ES-I3 (cell line): ENCODE measurements around the gene SDHB.

Experiments
- H3K36me3 ChIP-seq: 2 replicates; pipeline ENCODE4 v1.6.1; 2013; ENCODE audit warnings: mild to moderate bottlenecking, low read length, control low read depth, moderate library complexity; ENCODE audit not compliant: insufficient read depth
- H3K4me1 ChIP-seq: 2 replicates; pipeline ENCODE4 v1.6.1; 2013; ENCODE audit warnings: mild to moderate bottlenecking, control low read depth, low read length; ENCODE audit not compliant: insufficient read depth
- H3K9ac ChIP-seq: 2 replicates; pipeline ENCODE4 v1.6.1; 2013; ENCODE audit warnings: low read depth, mild to moderate bottlenecking, low read length, moderate library complexity
- H3K9me3 ChIP-seq: 2 replicates; pipeline ENCODE4 v1.6.1; 2013; ENCODE audit warnings: mild to moderate bottlenecking, low read length, moderate library complexity; ENCODE audit not compliant: control insufficient read depth, insufficient read depth

SDHB gene

GRCh38 chr1:16986560-16986959, 67.3 kb downstream of the SDHB start:
- H3K4me1 ChIP-seq, result peaks cover 7% of the 10 kb centered on the region; the same call in 1 of the 2 replicates
- no peaks in the 10 kb centered on the region; the same call in 1 of the 2 replicates for H3K36me3 ChIP-seq
- H3K9me3 ChIP-seq, result no peaks in the 10 kb centered on the region
- no peak overlapping the region for H3K9ac ChIP-seq

- Histone ChIP-seq H3K4me1 (peaks cover 7% of the 10 kb centered on the region; the same call in 1 of the 2 replicates), H3K9me3 (no peaks in the 10 kb centered on the region), H3K36me3 (no peaks in the 10 kb centered on the region; the same call in 1 of the 2 replicates), H3K9ac (no peak overlapping the region)
Measured at GRCh38 chr1:16986113-16986512, 67.7 kb downstream of the SDHB start.

DNA sequence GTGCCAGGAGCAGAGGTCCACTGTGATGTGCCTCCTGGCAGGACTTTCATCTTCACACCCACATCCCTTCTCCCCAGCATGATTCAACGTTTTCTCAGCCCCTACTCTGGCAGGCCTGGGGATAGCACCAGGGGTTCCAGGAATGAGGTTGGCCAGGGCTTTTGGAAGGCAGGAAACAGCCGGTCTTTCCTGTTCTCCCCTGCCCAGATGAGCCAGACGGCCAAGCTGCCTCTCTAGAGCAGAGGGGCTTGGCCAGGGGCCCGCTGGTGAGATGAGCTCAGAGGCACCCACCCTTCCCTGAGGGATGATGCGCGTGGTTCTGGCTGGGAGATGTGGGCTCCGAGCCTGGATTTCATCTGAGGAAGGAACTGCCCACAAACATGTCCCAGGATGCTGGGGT, 69.1 kb downstream of the SDHB start:
- H3K9ac ChIP-seq, result no peak overlapping the region
- no peaks in the 10 kb centered on the region for H3K9me3 ChIP-seq
- H3K4me1 ChIP-seq, result peaks cover 7% of the 10 kb centered on the region; the same call in 1 of the 2 replicates
- H3K36me3 ChIP-seq, result no peaks in the 10 kb centered on the region; the same call in 1 of the 2 replicates

DNA sequence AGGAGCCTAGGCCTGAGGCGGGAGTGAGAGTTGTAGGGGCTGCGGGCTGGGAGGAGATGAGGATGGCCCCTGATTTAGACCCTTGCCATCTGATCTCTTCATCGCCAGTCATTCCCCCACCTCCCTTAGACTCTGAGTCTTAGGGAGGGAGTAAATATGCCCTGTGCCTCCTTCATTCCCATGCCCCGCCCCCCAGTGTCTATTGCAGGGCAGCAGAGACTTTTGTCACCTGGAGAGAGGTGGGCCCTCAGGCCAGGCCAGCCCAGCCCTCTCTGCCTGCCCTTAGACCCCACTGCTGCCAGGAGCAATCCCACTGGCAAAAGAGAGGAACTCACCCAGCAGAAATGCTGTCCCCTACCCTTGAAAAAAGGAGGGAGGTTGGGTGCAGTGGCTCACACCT, 70.2 kb downstream of the SDHB start:
- Histone ChIP-seq H3K9me3 (no peaks in the 10 kb centered on the region), H3K4me1 (peaks cover 14% of the 10 kb centered on the region; the same call in 1 of the 2 replicates), H3K9ac (no peak overlapping the region), H3K36me3 (no peaks in the 10 kb centered on the region)

GRCh38 chr1:16982902-16983301, 70.9 kb downstream of the SDHB start:
- H3K4me1 ChIP-seq, result peaks cover 19% of the 10 kb centered on the region; the same call in 1 of the 2 replicates
- H3K9ac ChIP-seq, result no peak overlapping the region

DNA sequence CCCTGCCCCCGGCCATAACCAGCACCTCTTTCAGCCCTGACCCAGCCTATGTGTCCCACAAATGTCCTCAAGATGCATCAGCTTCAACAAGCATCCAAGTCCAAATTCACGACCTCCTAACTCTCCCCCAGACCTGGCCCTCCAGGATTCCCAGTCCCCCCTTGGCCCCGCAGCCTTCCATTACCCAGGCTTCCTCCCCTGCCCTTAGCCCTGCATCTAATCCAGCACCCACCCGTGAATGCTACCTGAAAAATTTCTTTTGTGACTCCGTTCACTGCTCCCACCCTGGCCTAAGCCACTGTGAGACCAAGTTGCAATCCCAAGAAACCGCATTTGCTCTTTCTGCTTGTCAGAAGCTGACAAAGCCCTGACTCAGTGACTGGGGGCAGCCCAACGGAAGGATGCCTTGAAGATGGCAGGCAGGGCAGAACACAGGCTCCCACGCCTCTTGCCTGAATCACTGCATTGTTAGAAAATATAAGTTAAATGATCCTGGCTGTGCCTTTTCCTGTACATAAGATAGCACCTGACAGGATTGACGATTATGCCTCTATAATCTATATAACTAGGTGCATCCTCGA, 72.5 kb downstream of the SDHB start:
- H3K9ac ChIP-seq, result no peak overlapping the region
- peaks cover 19% of the 10 kb centered on the region; the same call in 1 of the 2 replicates for H3K4me1 ChIP-seq
- H3K9me3 ChIP-seq, result no peaks in the 10 kb centered on the region
- H3K36me3 ChIP-seq, result no peaks in the 10 kb centered on the region

More at GRCh38 chr1:16982902-16983301, 70.9 kb downstream of the SDHB start:
- Histone ChIP-seq H3K9me3 (no peaks in the 10 kb centered on the region), H3K36me3 (no peaks in the 10 kb centered on the region)

- peaks cover 19% of the 10 kb centered on the region; the same call in 1 of the 2 replicates for H3K4me1 ChIP-seq
- peak within 1 kb of the TSS; percentile 66 for H3K9ac ChIP-seq
- no peaks in the 10 kb centered on the region for H3K9me3 ChIP-seq
- no peaks in the 10 kb centered on the region for H3K36me3 ChIP-seq
Measured at GRCh38 chr1:16980473-16981268, 73.2 kb downstream of the SDHB start, which contains the start of gene MFAP2. Gene MFAP2, minus strand, starts transcription at chr1:16980620. Its CDS starts 2,347 bp downstream, at chr1:16978273.

DNA sequence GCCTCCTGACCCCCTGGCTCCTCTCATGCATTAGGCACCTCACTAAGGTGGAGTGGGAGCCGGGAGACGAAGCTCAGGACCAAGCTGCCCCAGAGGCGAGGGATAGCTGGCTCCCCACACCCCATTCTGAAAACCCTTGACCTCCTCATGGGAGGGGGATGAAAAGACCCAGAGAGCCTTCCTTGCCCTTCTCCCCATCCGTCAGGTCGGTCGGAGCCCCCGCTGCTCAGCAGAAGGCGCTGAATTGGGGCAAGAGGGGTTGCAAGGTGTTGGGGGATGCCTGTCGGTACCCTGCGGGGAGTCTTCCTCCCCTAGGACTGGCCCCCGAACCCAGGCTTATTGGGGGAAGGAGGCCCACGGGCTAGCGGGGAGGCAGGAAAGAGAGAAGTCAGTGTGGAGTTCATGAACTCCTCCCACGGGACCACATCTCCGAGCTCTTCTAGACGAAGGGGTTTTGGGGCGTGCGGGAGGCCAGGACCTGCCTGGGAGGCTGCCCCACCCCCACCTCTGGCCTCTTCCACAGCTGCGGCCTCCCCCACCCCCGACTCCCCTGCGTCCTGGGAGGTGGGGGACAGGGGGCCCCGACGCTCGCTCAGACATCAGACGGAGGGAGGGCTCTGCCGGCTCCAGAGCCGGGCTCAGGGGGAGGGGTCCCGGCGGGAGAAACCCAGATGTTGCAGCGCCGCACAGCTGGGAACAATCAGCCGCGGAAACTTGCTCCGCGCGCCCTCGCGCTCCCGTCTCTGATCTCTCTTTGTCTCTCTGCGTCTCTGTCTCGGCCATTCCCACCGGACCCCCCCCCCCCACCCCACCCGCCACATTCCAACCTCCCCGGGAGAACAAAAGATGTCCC, 74.1 kb downstream of the SDHB start:
- no peaks in the 10 kb centered on the region for H3K36me3 ChIP-seq
- peaks cover 16% of the 10 kb centered on the region; the same call in 1 of the 2 replicates for H3K4me1 ChIP-seq
- no peaks in the 10 kb centered on the region for H3K9me3 ChIP-seq
- H3K9ac ChIP-seq, result peak overlapping the region; percentile 66

GRCh38 chr1:16978567-16979474, 75.0 kb downstream of the SDHB start:
- Histone ChIP-seq H3K9me3 (no peaks in the 10 kb centered on the region), H3K36me3 (no peaks in the 10 kb centered on the region), H3K4me1 (peaks cover 16% of the 10 kb centered on the region; the same call in 1 of the 2 replicates), H3K9ac (peak overlapping the region; percentile 66)

DNA sequence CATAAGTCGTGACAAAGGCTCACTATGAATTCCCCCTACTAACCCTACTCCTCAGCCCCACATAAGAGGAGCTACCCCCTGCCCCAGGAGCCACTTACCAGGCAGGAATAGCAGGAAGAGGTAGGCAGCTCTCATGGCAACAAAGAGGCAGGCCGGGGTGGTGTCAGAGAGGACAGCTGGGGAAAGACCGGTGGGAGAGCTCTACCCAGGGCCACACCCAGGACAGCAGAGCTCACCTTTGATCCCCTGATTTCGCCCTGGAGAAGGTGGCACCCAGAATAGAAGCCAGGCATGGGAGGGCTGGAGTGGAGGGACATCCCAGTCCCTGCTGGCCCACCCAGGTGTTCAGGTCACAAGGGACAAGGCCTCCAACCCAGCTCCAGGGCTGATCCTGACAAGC, 75.7 kb downstream of the SDHB start:
- no peaks in the 10 kb centered on the region for H3K9me3 ChIP-seq
- peaks cover 13% of the 10 kb centered on the region; the same call in 1 of the 2 replicates for H3K4me1 ChIP-seq
- no peaks in the 10 kb centered on the region for H3K36me3 ChIP-seq
- H3K9ac ChIP-seq, result no peak overlapping the region

DNA sequence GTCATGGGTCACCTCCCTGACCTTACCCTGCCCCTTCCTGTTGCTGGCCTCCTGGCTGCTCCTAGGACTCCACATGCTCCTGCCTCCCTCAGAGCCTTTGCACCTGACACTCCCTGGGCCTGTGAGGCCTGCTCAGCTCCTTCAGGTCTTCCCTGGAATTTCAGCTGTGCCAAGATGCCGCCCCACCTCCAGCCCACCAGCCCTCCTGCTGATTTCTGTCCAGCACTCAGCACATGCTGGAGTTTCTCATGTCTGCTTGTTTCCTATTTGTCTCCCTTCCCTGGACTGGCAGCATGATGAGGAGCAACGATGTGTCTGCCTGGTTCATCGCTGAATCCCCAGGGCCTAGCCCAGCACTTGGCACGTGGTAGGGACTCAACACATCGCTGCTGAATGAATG, 76.5 kb downstream of the SDHB start:
- H3K9ac ChIP-seq, result no peak overlapping the region

GRCh38 chr1:16976966-16977365, 76.9 kb downstream of the SDHB start:
- no peak overlapping the region for H3K9ac ChIP-seq
- no peaks in the 10 kb centered on the region for H3K9me3 ChIP-seq
- peaks cover 12% of the 10 kb centered on the region; the same call in 1 of the 2 replicates for H3K4me1 ChIP-seq
- no peaks in the 10 kb centered on the region for H3K36me3 ChIP-seq

More for the DNA sequence above, 76.5 kb downstream of the SDHB start:
- Histone ChIP-seq H3K36me3 (no peaks in the 10 kb centered on the region), H3K9me3 (no peaks in the 10 kb centered on the region), H3K4me1 (peaks cover 12% of the 10 kb centered on the region; the same call in 1 of the 2 replicates)

GRCh38 chr1:16975838-16976237, 78.0 kb downstream of the SDHB start:
- peaks cover under 1% of the 10 kb centered on the region; the same call in 1 of the 2 replicates for H3K36me3 ChIP-seq

More at GRCh38 chr1:16975838-16976237, 78.0 kb downstream of the SDHB start:
- no peak overlapping the region for H3K9ac ChIP-seq
- no peaks in the 10 kb centered on the region for H3K9me3 ChIP-seq
- H3K4me1 ChIP-seq, result peaks cover 16% of the 10 kb centered on the region; the same call in 1 of the 2 replicates
